ENCODE data around the gene TAF11L13. TPM values are rescaled to one million over a fixed set of nuclear protein-coding genes. Genes with fewer than 3 reads are reported as not detected.
"Not testable (repeated sequence)": the region's sequence is repeated elsewhere in the genome, so short reads cannot be mapped to it uniquely, and the experiment has no call there.

TAF11L13 gene
- total RNA-seq (2021) (not detected in 2 replicates), Bru-seq, nascent RNA (not detected), BruChase-seq, experiment 1, labeled RNA remaining after a 2-hour chase (not detected), BruChase-seq, experiment 2, labeled RNA remaining after a 6-hour chase (not detected)
- long read RNA-seq, result 0 reads

DNA sequence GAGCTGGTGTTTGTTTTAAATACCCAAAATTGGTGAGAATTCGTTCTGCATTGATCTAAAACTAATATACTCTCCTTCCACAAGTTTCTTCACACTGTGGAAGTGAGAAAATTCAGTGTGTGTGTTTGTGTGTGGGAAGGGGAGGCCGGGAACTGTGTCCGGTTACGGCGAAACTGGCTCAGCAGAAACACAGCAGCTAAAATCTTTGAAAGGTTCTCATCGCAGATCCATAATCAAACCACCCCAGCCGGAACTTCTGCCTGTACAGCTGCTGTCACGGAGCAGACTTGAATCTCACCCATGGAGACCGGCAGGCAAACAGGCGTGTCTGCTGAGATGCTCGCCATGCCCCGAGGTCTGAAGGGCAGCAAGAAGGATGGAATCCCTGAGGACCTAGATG is at the start of gene TAF11L13:
Gene TAF11L13 (plus strand): TSS at position 301 of the 400 bp plus-strand sequence.
- H3K9me3 ChIP-seq (ENCODE audit: insufficient read depth, low read depth); POLR2A ChIA-PET (ENCODE audit: unreplicated experiment); H2AFZ ChIP-seq; DNase-seq; intact Hi-C loops (cut with micrococcal nuclease; ENCODE audit: unreplicated experiment); CTCF ChIA-PET; H3K36me3 ChIP-seq (ENCODE audit: low read depth); H3F3A ChIP-seq (ENCODE audit: insufficient read depth, low read depth); H3K79me2 ChIP-seq (ENCODE audit: low read depth); H4K20me1 ChIP-seq (ENCODE audit: insufficient read depth); H3K4me3 ChIP-seq; H3K9me2 ChIP-seq (ENCODE audit: insufficient read depth); H3K4me1 ChIP-seq (replicated peaks; ENCODE audit: insufficient read depth); H3K4me2 ChIP-seq; H3K27ac ChIP-seq; BruUV-seq (replicated peaks): not testable (repeated sequence)
- peaks cover 34% of the 10 kb centered on the region for H3K27me3 ChIP-seq (ENCODE audit: insufficient read depth, low read depth)

DNA sequence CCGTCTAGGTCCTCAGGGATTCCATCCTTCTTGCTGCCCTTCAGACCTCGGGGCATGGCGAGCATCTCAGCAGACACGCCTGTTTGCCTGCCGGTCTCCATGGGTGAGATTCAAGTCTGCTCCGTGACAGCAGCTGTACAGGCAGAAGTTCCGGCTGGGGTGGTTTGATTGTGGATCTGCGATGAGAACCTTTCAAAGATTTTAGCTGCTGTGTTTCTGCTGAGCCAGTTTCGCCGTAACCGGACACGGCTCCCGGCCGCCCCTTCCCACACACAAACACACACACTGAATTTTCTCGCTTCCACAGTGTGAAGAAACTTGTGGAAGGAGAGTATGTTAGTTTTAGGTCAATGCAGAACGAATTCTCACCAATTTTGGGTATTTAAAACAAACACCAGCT is 46.2 kb upstream of the TAF11L13 start, which contains the start of gene TAF11L7:
Gene TAF11L7 (minus strand): TSS at position 101 of the 400 bp plus-strand sequence.
- DNase-seq, result not testable (repeated sequence)

DNA sequence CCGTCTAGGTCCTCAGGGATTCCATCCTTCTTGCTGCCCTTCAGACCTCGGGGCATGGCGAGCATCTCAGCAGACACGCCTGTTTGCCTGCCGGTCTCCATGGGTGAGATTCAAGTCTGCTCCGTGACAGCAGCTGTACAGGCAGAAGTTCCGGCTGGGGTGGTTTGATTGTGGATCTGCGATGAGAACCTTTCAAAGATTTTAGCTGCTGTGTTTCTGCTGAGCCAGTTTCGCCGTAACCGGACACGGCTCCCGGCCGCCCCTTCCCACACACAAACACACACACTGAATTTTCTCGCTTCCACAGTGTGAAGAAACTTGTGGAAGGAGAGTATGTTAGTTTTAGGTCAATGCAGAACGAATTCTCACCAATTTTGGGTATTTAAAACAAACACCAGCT is 41.0 kb upstream of the TAF11L13 start, which contains the start of gene TAF11L8:
Gene TAF11L8 (minus strand): TSS at position 101 of the 400 bp plus-strand sequence.
- H2AFZ ChIP-seq; H3K79me2 ChIP-seq (ENCODE audit: low read depth); DNase-seq; H3K36me3 ChIP-seq (ENCODE audit: low read depth); BruUV-seq (replicated peaks); CTCF ChIA-PET; H3K4me2 ChIP-seq; H3K9me2 ChIP-seq (ENCODE audit: insufficient read depth); POLR2A ChIA-PET (ENCODE audit: unreplicated experiment); H4K20me1 ChIP-seq (ENCODE audit: insufficient read depth); H3K27me3 ChIP-seq (ENCODE audit: insufficient read depth, low read depth); H3K9me3 ChIP-seq (ENCODE audit: insufficient read depth, low read depth); H3K4me1 ChIP-seq (replicated peaks; ENCODE audit: insufficient read depth); intact Hi-C loops (cut with micrococcal nuclease; ENCODE audit: unreplicated experiment); H3K4me3 ChIP-seq; H3K27ac ChIP-seq; H3F3A ChIP-seq (ENCODE audit: insufficient read depth, low read depth): not testable (repeated sequence)

More for the DNA sequence above, 46.2 kb upstream of the TAF11L13 start, which contains the start of gene TAF11L7:
- H4K20me1 ChIP-seq (ENCODE audit: insufficient read depth); intact Hi-C loops (cut with micrococcal nuclease; ENCODE audit: unreplicated experiment); POLR2A ChIA-PET (ENCODE audit: unreplicated experiment); H3K36me3 ChIP-seq (ENCODE audit: low read depth); H3K79me2 ChIP-seq (ENCODE audit: low read depth); H3K4me1 ChIP-seq (replicated peaks; ENCODE audit: insufficient read depth); BruUV-seq (replicated peaks); H3K4me2 ChIP-seq; H3F3A ChIP-seq (ENCODE audit: insufficient read depth, low read depth); H3K27me3 ChIP-seq (ENCODE audit: insufficient read depth, low read depth); H3K9me2 ChIP-seq (ENCODE audit: insufficient read depth); CTCF ChIA-PET; H3K27ac ChIP-seq; H3K4me3 ChIP-seq; H3K9me3 ChIP-seq (ENCODE audit: insufficient read depth, low read depth); H2AFZ ChIP-seq: not testable (repeated sequence)

DNA sequence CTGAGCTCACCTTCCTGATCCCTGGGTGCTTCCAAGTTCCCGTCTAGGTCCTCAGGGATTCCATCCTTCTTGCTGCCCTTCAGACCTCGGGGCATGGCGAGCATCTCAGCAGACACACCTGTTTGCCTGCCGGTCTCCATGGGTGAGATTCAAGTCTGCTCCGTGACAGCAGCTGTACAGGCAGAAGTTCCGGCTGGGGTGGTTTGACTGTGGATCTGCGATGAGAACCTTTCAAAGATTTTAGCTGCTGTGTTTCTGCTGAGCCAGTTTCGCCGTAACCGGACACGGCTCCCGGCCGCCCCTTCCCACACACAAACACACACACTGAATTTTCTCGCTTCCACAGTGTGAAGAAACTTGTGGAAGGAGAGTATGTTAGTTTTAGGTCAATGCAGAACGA is 37.6 kb upstream of the TAF11L13 start, which contains the start of gene TAF11L9:
Gene TAF11L9 (minus strand): TSS at position 140 of the 400 bp plus-strand sequence.
- H3F3A ChIP-seq (ENCODE audit: insufficient read depth, low read depth); BruUV-seq (replicated peaks); H3K27ac ChIP-seq; H3K36me3 ChIP-seq (ENCODE audit: low read depth); H2AFZ ChIP-seq; H3K4me2 ChIP-seq; H4K20me1 ChIP-seq (ENCODE audit: insufficient read depth); H3K79me2 ChIP-seq (ENCODE audit: low read depth); H3K4me3 ChIP-seq; H3K4me1 ChIP-seq (replicated peaks; ENCODE audit: insufficient read depth); H3K9me2 ChIP-seq (ENCODE audit: insufficient read depth); H3K9me3 ChIP-seq (ENCODE audit: insufficient read depth, low read depth); H3K27me3 ChIP-seq (ENCODE audit: insufficient read depth, low read depth); POLR2A ChIA-PET (ENCODE audit: unreplicated experiment); CTCF ChIA-PET; intact Hi-C loops (cut with micrococcal nuclease; ENCODE audit: unreplicated experiment); DNase-seq: not testable (repeated sequence)

DNA sequence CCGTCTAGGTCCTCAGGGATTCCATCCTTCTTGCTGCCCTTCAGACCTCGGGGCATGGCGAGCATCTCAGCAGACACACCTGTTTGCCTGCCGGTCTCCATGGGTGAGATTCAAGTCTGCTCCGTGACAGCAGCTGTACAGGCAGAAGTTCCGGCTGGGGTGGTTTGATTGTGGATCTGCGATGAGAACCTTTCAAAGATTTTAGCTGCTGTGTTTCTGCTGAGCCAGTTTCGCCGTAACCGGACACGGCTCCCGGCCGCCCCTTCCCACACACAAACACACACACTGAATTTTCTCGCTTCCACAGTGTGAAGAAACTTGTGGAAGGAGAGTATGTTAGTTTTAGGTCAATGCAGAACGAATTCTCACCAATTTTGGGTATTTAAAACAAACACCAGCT is 34.2 kb upstream of the TAF11L13 start, which contains the start of gene TAF11L10:
Gene TAF11L10 (minus strand): TSS at position 101 of the 400 bp plus-strand sequence.
- POLR2A ChIA-PET (ENCODE audit: unreplicated experiment); H3K79me2 ChIP-seq (ENCODE audit: low read depth); BruUV-seq (replicated peaks); H3F3A ChIP-seq (ENCODE audit: insufficient read depth, low read depth); H3K4me3 ChIP-seq; CTCF ChIA-PET; H3K9me2 ChIP-seq (ENCODE audit: insufficient read depth); H3K27ac ChIP-seq; H3K9me3 ChIP-seq (ENCODE audit: insufficient read depth, low read depth); DNase-seq; H3K4me2 ChIP-seq; H4K20me1 ChIP-seq (ENCODE audit: insufficient read depth); H2AFZ ChIP-seq; H3K4me1 ChIP-seq (replicated peaks; ENCODE audit: insufficient read depth); H3K36me3 ChIP-seq (ENCODE audit: low read depth); intact Hi-C loops (cut with micrococcal nuclease; ENCODE audit: unreplicated experiment): not testable (repeated sequence)
- H3K27me3 ChIP-seq (ENCODE audit: insufficient read depth, low read depth), result peaks cover 28% of the 10 kb centered on the region

DNA sequence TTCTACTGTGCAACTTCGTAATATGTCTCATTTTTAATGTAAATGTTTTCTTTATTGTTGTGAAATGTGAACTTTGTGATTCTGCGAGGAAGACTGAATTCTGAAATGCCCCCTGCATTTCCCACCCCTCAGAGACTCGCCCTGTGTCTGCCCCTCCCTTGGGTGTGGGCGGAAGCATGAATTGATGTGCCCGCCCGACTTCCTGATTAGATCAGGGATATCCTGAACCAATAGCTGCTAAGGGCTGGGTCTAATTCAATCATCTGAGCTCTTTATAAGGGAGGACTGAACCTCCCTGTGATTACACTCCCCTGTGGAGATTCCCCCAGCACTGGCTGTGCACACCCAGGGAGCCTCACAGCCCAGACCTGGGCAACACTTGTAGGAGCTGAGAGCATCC is 28.0 kb upstream of the TAF11L13 start, which contains the start of gene TAF11L11:
Gene TAF11L11 (plus strand): TSS at position 304 of the 400 bp plus-strand sequence.
- H3K9me2 ChIP-seq (ENCODE audit: insufficient read depth); H3K9me3 ChIP-seq (ENCODE audit: insufficient read depth, low read depth); H3K79me2 ChIP-seq (ENCODE audit: low read depth); H3K4me1 ChIP-seq (replicated peaks; ENCODE audit: insufficient read depth); H3K4me3 ChIP-seq; CTCF ChIA-PET; POLR2A ChIA-PET (ENCODE audit: unreplicated experiment); DNase-seq; BruUV-seq (replicated peaks); H4K20me1 ChIP-seq (ENCODE audit: insufficient read depth); H3K27ac ChIP-seq; H2AFZ ChIP-seq; H3K36me3 ChIP-seq (ENCODE audit: low read depth); intact Hi-C loops (cut with micrococcal nuclease; ENCODE audit: unreplicated experiment); H3F3A ChIP-seq (ENCODE audit: insufficient read depth, low read depth); H3K4me2 ChIP-seq: not testable (repeated sequence)
- peaks cover 43% of the 10 kb centered on the region for H3K27me3 ChIP-seq (ENCODE audit: insufficient read depth, low read depth)

Data from PC-9 (cell line).